Adrenal gland (tissue), 5 donors: ENCODE measurements around the gene SYCE3.

ENCODE experiments used
- POLR2A ChIP-seq, 2 donors: fragments of 450-650 bp; IDR thresholded peaks; one replicate each; pipeline ENCODE4 v1.6.1; 2017; ENCODE audit warnings: antibody characterized with exemption in 2 of 2, mild to moderate bottlenecking in 2 of 2, moderate library complexity in 1 of 2
- TF ChIP-seq, protein P1 (sequence below), 6 experiments: fragments of 450-650 bp in 4 of 6; fragments of 200-600 bp in 2 of 6; sonication (generic) in 1 of 6; IDR thresholded peaks; 1 replicate in 5 of 6; 2 replicates in 1 of 6; pipeline versions ENCODE4 v1.5.1 to v1.8.0; 2016 to 2021; ENCODE audit warnings: antibody characterized with exemption in 6 of 6, mild to moderate bottlenecking in 2 of 6, moderate library complexity in 1 of 6
- donor health status: DM: no; HTN: no; CAD: no.

DNA sequence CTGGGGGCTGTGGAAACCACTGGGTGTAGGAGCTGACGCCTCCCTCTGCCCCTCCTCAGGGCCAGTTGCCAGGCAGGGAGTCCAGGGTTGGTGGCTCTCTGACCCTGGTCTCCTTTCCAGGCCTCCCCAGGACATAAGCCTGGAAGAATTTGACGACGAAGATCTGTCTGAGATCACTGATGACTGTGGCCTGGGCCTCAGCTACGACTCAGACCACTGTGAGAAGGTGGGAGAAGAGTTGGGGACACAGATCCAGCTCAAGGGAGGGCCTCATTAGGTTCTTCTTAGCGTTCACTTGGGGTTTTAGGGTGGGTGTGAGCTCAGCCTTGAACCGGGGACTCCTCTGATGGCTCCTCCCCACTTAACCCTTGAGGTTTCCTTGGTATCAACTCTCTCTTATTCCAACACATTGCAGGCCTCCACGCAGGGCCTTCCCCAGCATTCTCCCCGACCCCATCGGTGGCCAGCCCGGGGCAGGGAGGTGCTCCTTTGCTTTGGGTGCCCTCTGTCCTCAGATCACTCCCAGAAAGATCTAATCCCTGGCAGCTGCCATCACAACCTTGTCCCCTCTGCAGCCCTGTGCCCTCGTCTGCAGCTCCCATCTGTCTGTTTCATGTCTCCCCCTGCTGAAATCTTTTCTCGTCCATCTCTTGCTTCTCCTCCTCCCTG is 39.1 kb upstream of the SYCE3 start:
- TF ChIP-seq, protein P1, sequence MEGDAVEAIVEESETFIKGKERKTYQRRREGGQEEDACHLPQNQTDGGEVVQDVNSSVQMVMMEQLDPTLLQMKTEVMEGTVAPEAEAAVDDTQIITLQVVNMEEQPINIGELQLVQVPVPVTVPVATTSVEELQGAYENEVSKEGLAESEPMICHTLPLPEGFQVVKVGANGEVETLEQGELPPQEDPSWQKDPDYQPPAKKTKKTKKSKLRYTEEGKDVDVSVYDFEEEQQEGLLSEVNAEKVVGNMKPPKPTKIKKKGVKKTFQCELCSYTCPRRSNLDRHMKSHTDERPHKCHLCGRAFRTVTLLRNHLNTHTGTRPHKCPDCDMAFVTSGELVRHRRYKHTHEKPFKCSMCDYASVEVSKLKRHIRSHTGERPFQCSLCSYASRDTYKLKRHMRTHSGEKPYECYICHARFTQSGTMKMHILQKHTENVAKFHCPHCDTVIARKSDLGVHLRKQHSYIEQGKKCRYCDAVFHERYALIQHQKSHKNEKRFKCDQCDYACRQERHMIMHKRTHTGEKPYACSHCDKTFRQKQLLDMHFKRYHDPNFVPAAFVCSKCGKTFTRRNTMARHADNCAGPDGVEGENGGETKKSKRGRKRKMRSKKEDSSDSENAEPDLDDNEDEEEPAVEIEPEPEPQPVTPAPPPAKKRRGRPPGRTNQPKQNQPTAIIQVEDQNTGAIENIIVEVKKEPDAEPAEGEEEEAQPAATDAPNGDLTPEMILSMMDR (IDR thresholded peaks at IDR 0.05): no peak
- no peak for TF ChIP-seq POLR2A (IDR thresholded peaks at IDR 0.05)
